Panc1 (cell line): Measurements from ENCODE around the gene S100PBP. TPM values are rescaled to one million over a fixed set of nuclear protein-coding genes. Genes with fewer than 3 reads are reported as not detected.

Experiments used
- ATAC-seq: fragments of 200-7000 bp; cut with Tn5 transposase; 2 replicates; pipeline ENCODE4 v1.9.1; 2020; ENCODE audit warnings: mild to moderate bottlenecking, moderate library complexity
- BruUV-seq: library from RNA; stranded (reverse); fragments of 400-500 nt; replicated peaks from 2 replicates; lab custom pipeline; 2021; lab: Mats Ljungman, UMichigan
- CTCF ChIA-PET: fragments of 300-600 bp; sonication (Branson Sonifier 250); formaldehyde crosslinking; loops from one replicate; lab custom pipeline; 2022; ENCODE audit warnings: antibody characterized with exemption; lab: Charles Lee
- POLR2A ChIA-PET: fragments of 300-600 bp; sonication (Branson Sonifier 250); formaldehyde crosslinking; loops from one replicate; lab custom pipeline; 2022; ENCODE audit warnings: antibody characterized with exemption; lab: Charles Lee
- DNase-seq: peaks from one replicate; pipeline ENCODE4 v3.0.0-alpha.2; 2010; ENCODE audit warnings: low read depth, low spot score
- H3K27ac ChIP-seq: 2 replicates; pipeline ENCODE4 v1.5.1; 2011; ENCODE audit warnings: mild to moderate bottlenecking, low read length, inconsistent platforms
- H3K27me3 ChIP-seq: fragments of 200-500 bp; sonication (Bioruptor generic); 2 replicates; pipeline ENCODE4 v1.6.0; 2014; ENCODE audit warnings: low read length, inconsistent platforms; ENCODE audit not compliant: control insufficient read depth, insufficient read depth
- H3K36me3 ChIP-seq: fragments of 200-500 bp; sonication (Bioruptor generic); 2 replicates; pipeline ENCODE4 v1.5.1; 2014; ENCODE audit warnings: inconsistent platforms, mild to moderate bottlenecking, low read length, moderate library complexity; ENCODE audit not compliant: control insufficient read depth, insufficient read depth
- H3K4me1 ChIP-seq: 2 replicates; pipeline ENCODE4 v1.5.1; 2011; ENCODE audit warnings: inconsistent platforms, mild to moderate bottlenecking, low read length, moderate library complexity; ENCODE audit not compliant: control insufficient read depth, insufficient read depth
- H3K4me3 ChIP-seq, 2 experiments: 2 replicates each; pipeline ENCODE4 v1.5.1; 2011 to 2012; ENCODE audit warnings: low read depth in 2 of 2, low read length in 2 of 2, mild to moderate bottlenecking in 2 of 2, inconsistent platforms in 1 of 2, moderate library complexity in 1 of 2
- H3K9me3 ChIP-seq: fragments of 200-500 bp; sonication (Bioruptor generic); 2 replicates; pipeline ENCODE4 v1.5.1; 2014; ENCODE audit warnings: low read depth, mild to moderate bottlenecking, inconsistent platforms, low read length, moderate library complexity; ENCODE audit not compliant: control insufficient read depth, insufficient read depth
- POLR2AphosphoS5 ChIP-seq: IDR thresholded peaks from 2 replicates; pipeline ENCODE4 v1.6.1; 2012; ENCODE audit warnings: mild to moderate bottlenecking, low read depth, low read length, moderate library complexity
- SIN3A ChIP-seq: IDR thresholded peaks from 2 replicates; pipeline ENCODE4 v1.6.1; 2012; ENCODE audit warnings: low read depth, mild to moderate bottlenecking, low read length, moderate library complexity, borderline replicate concordance; ENCODE audit not compliant: insufficient read depth
- TCF7L2 ChIP-seq: IDR thresholded peaks from 2 replicates; pipeline ENCODE4 v1.6.1; 2011; ENCODE audit warnings: mild to moderate bottlenecking, low read depth, low read length, inconsistent platforms
- in situ Hi-C: cut with HindIII; loops from 2 replicates; pipeline ENCODE4 v1.10.0; 2016; ENCODE audit warnings: low sequenced_read_pairs, low pct_unique_long_range_greater_than_20kb
- intact Hi-C: fragments of 100-400 bp; cut with micrococcal nuclease; formaldehyde crosslinking; loops from one replicate; pipeline ENCODE4 v1.10.0; 2022; ENCODE audit not compliant: unreplicated experiment
- total RNA-seq: library from RNA; stranded (reverse); gene quantifications from one replicate; pipeline ENCODE4 v1.2.1, GENCODE V29; 2021; ENCODE audit not compliant: unreplicated experiment
- TF ChIP-seq, protein P1 (sequence below): fragments of 450-650 bp; IDR thresholded peaks from 2 replicates; pipeline ENCODE4 v1.5.1; 2017; ENCODE audit warnings: mild to moderate bottlenecking
- TF ChIP-seq, protein P2 (sequence below), 2 experiments: IDR thresholded peaks; 2 replicates each; pipeline ENCODE4 v1.6.1; 2011 to 2012; ENCODE audit warnings: low read depth in 2 of 2, control low read depth in 1 of 2, low read length in 1 of 2, mild to moderate bottlenecking in 1 of 2, moderate library complexity in 1 of 2; ENCODE audit not compliant: insufficient read depth in 1 of 2

S100PBP gene
- total RNA-seq, 1 experiment from 2014 or later: 55.4 TPM

- Histone ChIP-seq H3K9me3 (no peaks in the 10 kb centered on the region), H3K4me3 (peak overlapping the region; percentile 80 to 88), H3K36me3 (peaks cover 4% of the 10 kb centered on the region; the same call in 1 of the 2 replicates), H3K27ac (peak overlapping the region; percentile 96), H3K4me1 (peaks cover 19% of the 10 kb centered on the region), H3K27me3 (no peaks in the 10 kb centered on the region)
- POLR2A ChIA-PET: no interaction called here
- TF ChIP-seq SIN3A: no peak
- TF ChIP-seq POLR2AphosphoS5: no peak; the same call in 1 of the 2 replicates
- TF ChIP-seq, protein P1, sequence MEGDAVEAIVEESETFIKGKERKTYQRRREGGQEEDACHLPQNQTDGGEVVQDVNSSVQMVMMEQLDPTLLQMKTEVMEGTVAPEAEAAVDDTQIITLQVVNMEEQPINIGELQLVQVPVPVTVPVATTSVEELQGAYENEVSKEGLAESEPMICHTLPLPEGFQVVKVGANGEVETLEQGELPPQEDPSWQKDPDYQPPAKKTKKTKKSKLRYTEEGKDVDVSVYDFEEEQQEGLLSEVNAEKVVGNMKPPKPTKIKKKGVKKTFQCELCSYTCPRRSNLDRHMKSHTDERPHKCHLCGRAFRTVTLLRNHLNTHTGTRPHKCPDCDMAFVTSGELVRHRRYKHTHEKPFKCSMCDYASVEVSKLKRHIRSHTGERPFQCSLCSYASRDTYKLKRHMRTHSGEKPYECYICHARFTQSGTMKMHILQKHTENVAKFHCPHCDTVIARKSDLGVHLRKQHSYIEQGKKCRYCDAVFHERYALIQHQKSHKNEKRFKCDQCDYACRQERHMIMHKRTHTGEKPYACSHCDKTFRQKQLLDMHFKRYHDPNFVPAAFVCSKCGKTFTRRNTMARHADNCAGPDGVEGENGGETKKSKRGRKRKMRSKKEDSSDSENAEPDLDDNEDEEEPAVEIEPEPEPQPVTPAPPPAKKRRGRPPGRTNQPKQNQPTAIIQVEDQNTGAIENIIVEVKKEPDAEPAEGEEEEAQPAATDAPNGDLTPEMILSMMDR: no peak
- TF ChIP-seq, protein P2, sequence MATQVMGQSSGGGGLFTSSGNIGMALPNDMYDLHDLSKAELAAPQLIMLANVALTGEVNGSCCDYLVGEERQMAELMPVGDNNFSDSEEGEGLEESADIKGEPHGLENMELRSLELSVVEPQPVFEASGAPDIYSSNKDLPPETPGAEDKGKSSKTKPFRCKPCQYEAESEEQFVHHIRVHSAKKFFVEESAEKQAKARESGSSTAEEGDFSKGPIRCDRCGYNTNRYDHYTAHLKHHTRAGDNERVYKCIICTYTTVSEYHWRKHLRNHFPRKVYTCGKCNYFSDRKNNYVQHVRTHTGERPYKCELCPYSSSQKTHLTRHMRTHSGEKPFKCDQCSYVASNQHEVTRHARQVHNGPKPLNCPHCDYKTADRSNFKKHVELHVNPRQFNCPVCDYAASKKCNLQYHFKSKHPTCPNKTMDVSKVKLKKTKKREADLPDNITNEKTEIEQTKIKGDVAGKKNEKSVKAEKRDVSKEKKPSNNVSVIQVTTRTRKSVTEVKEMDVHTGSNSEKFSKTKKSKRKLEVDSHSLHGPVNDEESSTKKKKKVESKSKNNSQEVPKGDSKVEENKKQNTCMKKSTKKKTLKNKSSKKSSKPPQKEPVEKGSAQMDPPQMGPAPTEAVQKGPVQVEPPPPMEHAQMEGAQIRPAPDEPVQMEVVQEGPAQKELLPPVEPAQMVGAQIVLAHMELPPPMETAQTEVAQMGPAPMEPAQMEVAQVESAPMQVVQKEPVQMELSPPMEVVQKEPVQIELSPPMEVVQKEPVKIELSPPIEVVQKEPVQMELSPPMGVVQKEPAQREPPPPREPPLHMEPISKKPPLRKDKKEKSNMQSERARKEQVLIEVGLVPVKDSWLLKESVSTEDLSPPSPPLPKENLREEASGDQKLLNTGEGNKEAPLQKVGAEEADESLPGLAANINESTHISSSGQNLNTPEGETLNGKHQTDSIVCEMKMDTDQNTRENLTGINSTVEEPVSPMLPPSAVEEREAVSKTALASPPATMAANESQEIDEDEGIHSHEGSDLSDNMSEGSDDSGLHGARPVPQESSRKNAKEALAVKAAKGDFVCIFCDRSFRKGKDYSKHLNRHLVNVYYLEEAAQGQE (IDR thresholded peaks at IDR 0.05; ENCODE audit: insufficient read depth in 1 of 2, low read depth in 2 of 2, low read length in 1 of 2): no peak
- no peak for TF ChIP-seq TCF7L2
- CTCF ChIA-PET: no interaction called here
- ATAC-seq (peak; percentile 74), DNase-seq (no peak)
- in situ Hi-C loops: no loop called here
- intact Hi-C loops: no loop called here
- BruUV-seq: TSS peak; percentile 78
These were observed 648 bp downstream of the S100PBP start for GRCh38 chr1:32817815-32818786.

DNA sequence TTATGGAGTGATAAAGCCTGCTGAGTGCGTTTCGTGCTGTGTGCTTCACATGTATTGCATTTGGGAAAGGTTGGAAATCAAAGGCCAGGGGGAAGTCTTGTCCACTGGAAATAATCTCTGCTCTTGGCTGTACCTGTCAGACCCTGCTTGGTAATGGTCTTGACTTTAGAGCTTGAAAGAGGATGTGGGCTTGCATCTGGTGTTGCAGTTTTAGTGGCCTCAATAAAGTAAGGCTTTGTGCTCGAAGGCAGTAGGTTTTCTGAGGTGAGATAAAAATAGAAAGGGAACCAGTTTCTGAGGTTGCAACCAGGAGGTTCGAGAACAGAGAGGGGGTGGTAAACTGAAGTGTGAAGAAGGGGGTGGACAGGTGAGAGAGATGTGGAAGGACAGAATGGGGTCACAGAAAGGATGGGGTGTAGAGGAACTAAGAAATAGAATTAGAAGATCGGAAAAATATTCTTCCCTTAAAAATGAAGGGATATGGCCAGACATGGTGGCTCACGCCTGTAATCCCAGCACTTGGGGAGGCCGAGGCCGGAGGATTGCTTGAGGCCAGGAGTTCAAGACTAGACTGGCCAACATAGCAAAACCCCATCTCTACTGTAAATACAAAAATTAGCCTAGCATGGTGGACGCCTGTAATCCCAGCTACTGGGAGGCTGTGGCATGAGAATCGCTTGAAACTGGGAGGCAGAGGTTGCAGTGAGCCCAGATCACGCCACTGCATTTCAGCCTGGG is 1.5 kb downstream of the S100PBP start:
- in situ Hi-C loops: no loop called here
- CTCF ChIA-PET: no interaction called here
- TF ChIP-seq, protein P2 (IDR thresholded peaks at IDR 0.05; ENCODE audit: insufficient read depth in 1 of 2, low read depth in 2 of 2, low read length in 1 of 2): no peak
- POLR2A ChIA-PET: no interaction called here
- Histone ChIP-seq H3K27me3 (no peaks in the 10 kb centered on the region), H3K4me3 (peak overlapping the region; percentile 80 to 88), H3K9me3 (no peaks in the 10 kb centered on the region), H3K27ac (peak overlapping the region; percentile 96), H3K4me1 (peaks cover 19% of the 10 kb centered on the region), H3K36me3 (peaks cover 4% of the 10 kb centered on the region; the same call in 1 of the 2 replicates)
- no peak for ATAC-seq
- no peak for DNase-seq
- intact Hi-C loops: no loop called here
- BruUV-seq: no TSS peak
